ENCODE results near the gene PTPN4. TPM values are rescaled to one million over a fixed set of nuclear protein-coding genes. Genes with fewer than 3 reads are reported as not detected.
A peak's percentile ranks its signal among the peaks of the same experiment; 100 is the strongest.

The PTPN4 gene
- total and polyA plus RNA-seq, 2 donors (not counting 1 experiment from before 2014, with no cell fraction given), result 5.3 to 22.3 TPM

DNA sequence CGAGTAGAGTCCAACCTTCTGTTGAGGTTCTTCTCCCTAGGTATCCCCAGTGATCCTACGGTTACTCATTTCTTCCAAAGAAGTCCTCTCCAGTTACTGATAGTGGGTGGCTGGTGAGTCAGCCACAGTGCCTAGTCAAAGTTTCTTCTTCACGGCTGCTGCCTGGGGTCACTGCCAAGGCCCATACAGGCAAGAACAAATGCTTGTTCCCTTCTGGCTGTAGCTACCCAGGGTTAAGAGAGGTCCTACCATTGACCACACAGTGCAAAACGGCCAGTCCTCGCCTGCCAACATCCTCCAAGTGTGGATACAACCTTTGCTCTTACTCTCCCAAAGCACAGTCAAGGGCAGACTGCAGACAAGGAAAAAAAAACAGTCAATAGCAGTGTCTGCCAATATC lies 2.9 kb upstream of the PTPN4 start:
- peak; percentile 94 to 97 for DNase-seq (ENCODE audit: low read depth in 2 of 2)
- no peaks in the 10 kb centered on the region for H3K27me3 ChIP-seq (ENCODE audit: control insufficient read depth, insufficient read depth, low read length)
- no peak overlapping the region for H2AFZ ChIP-seq (ENCODE audit: low read length)
- no peaks in the 10 kb centered on the region for H4K20me1 ChIP-seq (ENCODE audit: control insufficient read depth, extremely low read depth, insufficient read depth, low read length)
- no peak overlapping the region for H3K4me3 ChIP-seq (replicated peaks in 1 of 4; ENCODE audit: control extremely low read depth in 1 of 4, insufficient read depth in 1 of 4, low read depth in 3 of 4, low read length in 4 of 4)
- H3K36me3 ChIP-seq (ENCODE audit: control insufficient read depth, insufficient read depth, low read length), result no peaks in the 10 kb centered on the region
- H3K79me2 ChIP-seq (ENCODE audit: control insufficient read depth, insufficient read depth, low read length), result no peaks in the 10 kb centered on the region
- peaks cover 2% of the 10 kb centered on the region for H3K4me1 ChIP-seq (ENCODE audit: control insufficient read depth, extremely low read depth, insufficient read depth, low read length)
- no peak overlapping the region for H3K9ac ChIP-seq (ENCODE audit: insufficient read depth, low read length)
- no peak overlapping the region for H3K27ac ChIP-seq (ENCODE audit: insufficient read depth, low read length)
- H3K4me2 ChIP-seq (ENCODE audit: extremely low read depth, insufficient read depth, low read length), result peak overlapping the region; percentile 41
- TF ChIP-seq EZH2 (IDR thresholded peaks at IDR 0.05; ENCODE audit: low read length, missing control alignments), result no peak
- TF ChIP-seq, protein P1, sequence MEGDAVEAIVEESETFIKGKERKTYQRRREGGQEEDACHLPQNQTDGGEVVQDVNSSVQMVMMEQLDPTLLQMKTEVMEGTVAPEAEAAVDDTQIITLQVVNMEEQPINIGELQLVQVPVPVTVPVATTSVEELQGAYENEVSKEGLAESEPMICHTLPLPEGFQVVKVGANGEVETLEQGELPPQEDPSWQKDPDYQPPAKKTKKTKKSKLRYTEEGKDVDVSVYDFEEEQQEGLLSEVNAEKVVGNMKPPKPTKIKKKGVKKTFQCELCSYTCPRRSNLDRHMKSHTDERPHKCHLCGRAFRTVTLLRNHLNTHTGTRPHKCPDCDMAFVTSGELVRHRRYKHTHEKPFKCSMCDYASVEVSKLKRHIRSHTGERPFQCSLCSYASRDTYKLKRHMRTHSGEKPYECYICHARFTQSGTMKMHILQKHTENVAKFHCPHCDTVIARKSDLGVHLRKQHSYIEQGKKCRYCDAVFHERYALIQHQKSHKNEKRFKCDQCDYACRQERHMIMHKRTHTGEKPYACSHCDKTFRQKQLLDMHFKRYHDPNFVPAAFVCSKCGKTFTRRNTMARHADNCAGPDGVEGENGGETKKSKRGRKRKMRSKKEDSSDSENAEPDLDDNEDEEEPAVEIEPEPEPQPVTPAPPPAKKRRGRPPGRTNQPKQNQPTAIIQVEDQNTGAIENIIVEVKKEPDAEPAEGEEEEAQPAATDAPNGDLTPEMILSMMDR (conservative IDR thresholded peaks at IDR 0.05 in 1 of 2, IDR thresholded peaks at IDR 0.05 in 1 of 2; ENCODE audit: low read depth in 1 of 2, low read length in 2 of 2), result no peak
- no peaks in the 10 kb centered on the region for H3K9me3 ChIP-seq (ENCODE audit: control insufficient read depth, insufficient read depth, low read depth, low read length)

GRCh38 chr2:119758881-119759450 lies 756 bp upstream of the PTPN4 start:
- Histone ChIP-seq H3K79me2 (ENCODE audit: control insufficient read depth, insufficient read depth, low read length) (no peaks in the 10 kb centered on the region), H3K9me3 (ENCODE audit: control insufficient read depth, insufficient read depth, low read depth, low read length) (no peaks in the 10 kb centered on the region), H4K20me1 (ENCODE audit: control insufficient read depth, extremely low read depth, insufficient read depth, low read length) (no peaks in the 10 kb centered on the region), H3K36me3 (ENCODE audit: control insufficient read depth, insufficient read depth, low read length) (no peaks in the 10 kb centered on the region), H3K27ac (ENCODE audit: insufficient read depth, low read length) (no peak overlapping the region), H3K4me3 (replicated peaks in 1 of 4; ENCODE audit: control extremely low read depth in 1 of 4, insufficient read depth in 1 of 4, low read depth in 3 of 4, low read length in 4 of 4) (peak overlapping the region; percentile 34 to 81 (median 50)), H2AFZ (ENCODE audit: low read length) (peak overlapping the region; percentile 87), H3K9ac (ENCODE audit: insufficient read depth, low read length) (peak overlapping the region; percentile 57), H3K4me1 (ENCODE audit: control insufficient read depth, extremely low read depth, insufficient read depth, low read length) (peaks cover 2% of the 10 kb centered on the region), H3K27me3 (ENCODE audit: control insufficient read depth, insufficient read depth, low read length) (no peaks in the 10 kb centered on the region), H3K4me2 (ENCODE audit: extremely low read depth, insufficient read depth, low read length) (peak overlapping the region; percentile 71)
- TF ChIP-seq, protein P1 (conservative IDR thresholded peaks at IDR 0.05 in 1 of 2, IDR thresholded peaks at IDR 0.05 in 1 of 2; ENCODE audit: low read depth in 1 of 2, low read length in 2 of 2), result no peak
- no peak for TF ChIP-seq EZH2 (IDR thresholded peaks at IDR 0.05; ENCODE audit: low read length, missing control alignments)
- no peak for DNase-seq (ENCODE audit: low read depth in 2 of 2)

DNA sequence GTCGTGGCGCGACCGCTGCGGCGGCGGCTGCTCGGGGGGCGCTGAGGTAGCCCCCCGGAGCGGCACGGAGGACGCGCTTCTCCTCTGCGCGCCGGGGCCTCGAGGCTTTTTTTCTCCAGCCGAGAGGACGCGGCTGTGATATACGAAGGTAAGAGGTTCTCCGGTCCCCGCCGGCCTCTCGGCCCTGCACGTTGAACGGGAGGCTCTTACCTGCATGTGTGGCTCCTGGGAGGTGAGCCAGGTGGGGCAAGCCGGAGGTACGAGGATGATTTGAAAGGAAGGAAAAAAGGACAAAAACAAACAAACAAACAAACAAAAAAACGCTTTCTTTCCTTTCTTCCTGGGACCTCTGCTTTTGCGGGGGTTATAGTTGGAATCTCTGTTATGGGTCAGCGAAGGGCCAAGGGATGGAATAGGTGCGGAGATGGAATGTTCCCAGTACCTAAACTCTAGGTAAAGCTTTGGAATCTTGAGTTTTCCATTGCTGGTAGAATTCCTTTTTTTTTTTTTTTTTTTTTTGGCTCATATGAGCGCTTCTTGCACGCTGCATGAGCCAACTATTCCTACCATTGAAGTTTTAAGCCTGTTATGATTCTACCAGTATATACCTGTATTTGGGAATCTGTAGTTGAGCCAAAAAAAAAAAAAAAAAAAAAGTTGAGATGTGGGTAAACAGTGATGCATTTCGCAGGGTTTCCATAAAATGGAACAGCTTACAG lies 674 bp downstream of the PTPN4 start:
- peak overlapping the region; percentile 34 to 94 (median 69) for H3K4me3 ChIP-seq (replicated peaks in 1 of 4; ENCODE audit: control extremely low read depth in 1 of 4, insufficient read depth in 1 of 4, low read depth in 3 of 4, low read length in 4 of 4)
- no peaks in the 10 kb centered on the region for H3K36me3 ChIP-seq (ENCODE audit: control insufficient read depth, insufficient read depth, low read length)
- TF ChIP-seq EZH2 (IDR thresholded peaks at IDR 0.05; ENCODE audit: low read length, missing control alignments), result no peak
- TF ChIP-seq, protein P1 (conservative IDR thresholded peaks at IDR 0.05 in 1 of 2, IDR thresholded peaks at IDR 0.05 in 1 of 2; ENCODE audit: low read depth in 1 of 2, low read length in 2 of 2), result no peak
- no peak for DNase-seq (ENCODE audit: low read depth in 2 of 2)
- H3K9ac ChIP-seq (ENCODE audit: insufficient read depth, low read length), result peak overlapping the region; percentile 57
- H4K20me1 ChIP-seq (ENCODE audit: control insufficient read depth, extremely low read depth, insufficient read depth, low read length), result no peaks in the 10 kb centered on the region
- H3K9me3 ChIP-seq (ENCODE audit: control insufficient read depth, insufficient read depth, low read depth, low read length), result no peaks in the 10 kb centered on the region
- no peak overlapping the region for H2AFZ ChIP-seq (ENCODE audit: low read length)
- H3K27ac ChIP-seq (ENCODE audit: insufficient read depth, low read length), result no peak overlapping the region
- H3K79me2 ChIP-seq (ENCODE audit: control insufficient read depth, insufficient read depth, low read length), result no peaks in the 10 kb centered on the region
- H3K27me3 ChIP-seq (ENCODE audit: control insufficient read depth, insufficient read depth, low read length), result no peaks in the 10 kb centered on the region
- peak overlapping the region; percentile 67 for H3K4me2 ChIP-seq (ENCODE audit: extremely low read depth, insufficient read depth, low read length)
- H3K4me1 ChIP-seq (ENCODE audit: control insufficient read depth, extremely low read depth, insufficient read depth, low read length), result peaks cover 2% of the 10 kb centered on the region
